Thoracic aorta (tissue), 2 donors: ENCODE results near the gene SARDH. TPM values are rescaled to one million over a fixed set of nuclear protein-coding genes. Genes with fewer than 3 reads are reported as not detected.

Experiments used
- ATAC-seq: fragments of 150-250 bp; one replicate; pipeline ENCODE4 v1.8.0; 2017; ENCODE audit warnings: low read depth; ENCODE audit not compliant: insufficient number of reproducible peaks, low FRiP score
- DNase-seq: peaks from one replicate; pipeline ENCODE4 v3.0.0-alpha.2; 2020; ENCODE audit warnings: low spot score
- H3K27ac ChIP-seq, 2 donors: fragments of 200-600 bp; sonication (generic); 1 replicate in 1 of 2; 2 replicates in 1 of 2; pipeline ENCODE4 v1.5.1; 2016; ENCODE audit warnings: mild to moderate bottlenecking in 2 of 2, moderate library complexity in 2 of 2
- H3K27me3 ChIP-seq: fragments of 200-600 bp; sonication (generic); replicated peaks from 2 replicates; pipeline ENCODE4 v1.6.0; 2016; ENCODE audit warnings: mild to moderate bottlenecking; ENCODE audit not compliant: insufficient read depth
- H3K36me3 ChIP-seq: fragments of 200-600 bp; sonication (generic); one replicate; pipeline ENCODE4 v1.5.1; 2016
- H3K4me1 ChIP-seq, 2 donors: fragments of 200-600 bp; sonication (generic); 1 replicate in 1 of 2; 2 replicates in 1 of 2; pipeline versions ENCODE4 v1.5.1 to v1.6.0; 2016; ENCODE audit warnings: low read depth in 2 of 2, mild to moderate bottlenecking in 1 of 2; ENCODE audit not compliant: control insufficient read depth in 1 of 2
- H3K4me3 ChIP-seq: fragments of 200-600 bp; sonication (generic); 2 replicates; pipeline ENCODE4 v1.5.1; 2016; ENCODE audit warnings: mild to moderate bottlenecking
- H3K9me3 ChIP-seq: fragments of 200-600 bp; sonication (generic); 2 replicates; pipeline ENCODE4 v1.5.1; 2016
- CTCF ChIP-seq: fragments of 200-600 bp; sonication (generic); IDR thresholded peaks from one replicate; pipeline ENCODE4 v1.5.1; 2019; ENCODE audit warnings: antibody characterized with exemption
- total RNA-seq, 2 donors: library from RNA; depleted of rRNA; stranded (reverse); fragments of >200 nt; gene quantifications; one replicate each; pipeline versions ENCODE4 v1.1.0 to v1.2.3, GENCODE V29; 2016

SARDH gene
- total RNA-seq, 2 donors from 2014 or later: 1.8 to 4.3 TPM

GRCh38 chr9:133669182-133669801 is 68.9 kb downstream of the SARDH start:
- Histone ChIP-seq H3K4me1 (no peaks in the 10 kb centered on the region), H3K27me3 (no peaks in the 10 kb centered on the region), H3K4me3 (no peak overlapping the region), H3K36me3 (no peaks in the 10 kb centered on the region), H3K9me3 (no peaks in the 10 kb centered on the region), H3K27ac (no peak overlapping the region)
- no peak for TF ChIP-seq CTCF
- no peak for ATAC-seq
- DNase-seq: no peak

- Histone ChIP-seq H3K9me3 (no peaks in the 10 kb centered on the region), H3K4me1 (no peaks in the 10 kb centered on the region), H3K27me3 (no peaks in the 10 kb centered on the region), H3K36me3 (no peaks in the 10 kb centered on the region), H3K27ac (no peak overlapping the region), H3K4me3 (no peak overlapping the region)
- no peak for ATAC-seq
- TF ChIP-seq CTCF: no peak
- DNase-seq: no peak
Observed at GRCh38 chr9:133667759-133668450, 70.2 kb downstream of the SARDH start.

GRCh38 chr9:133666845-133667244 is 71.3 kb downstream of the SARDH start:
- no peak overlapping the region for H3K27ac ChIP-seq
- no peaks in the 10 kb centered on the region for H3K36me3 ChIP-seq
- ATAC-seq: no peak
- no peaks in the 10 kb centered on the region for H3K4me1 ChIP-seq
- DNase-seq: no peak
- no peaks in the 10 kb centered on the region for H3K27me3 ChIP-seq
- TF ChIP-seq CTCF: no peak
- H3K4me3 ChIP-seq: no peak overlapping the region
- no peaks in the 10 kb centered on the region for H3K9me3 ChIP-seq

- no peak for DNase-seq
- ATAC-seq: no peak
- Histone ChIP-seq H3K27me3 (no peaks in the 10 kb centered on the region), H3K4me3 (no peak overlapping the region), H3K4me1 (no peaks in the 10 kb centered on the region), H3K36me3 (no peaks in the 10 kb centered on the region), H3K27ac (no peak overlapping the region), H3K9me3 (no peaks in the 10 kb centered on the region)
- TF ChIP-seq CTCF: no peak
Observed at GRCh38 chr9:133666387-133666786, 71.8 kb downstream of the SARDH start.

- no peak for TF ChIP-seq CTCF
Observed at GRCh38 chr9:133665535-133665934, 72.6 kb downstream of the SARDH start.

More at GRCh38 chr9:133665535-133665934, 72.6 kb downstream of the SARDH start:
- Histone ChIP-seq H3K36me3 (no peaks in the 10 kb centered on the region), H3K9me3 (no peaks in the 10 kb centered on the region), H3K27me3 (no peaks in the 10 kb centered on the region), H3K4me1 (no peaks in the 10 kb centered on the region), H3K4me3 (no peak overlapping the region), H3K27ac (no peak overlapping the region)
- no peak for ATAC-seq
- no peak for DNase-seq
